GM12878 (cell line): Measurements from ENCODE around the gene QPRT. TPM values are rescaled to one million over a fixed set of nuclear protein-coding genes. Genes with fewer than 3 reads are reported as not detected.
"Not testable (repeated sequence)": the region's sequence is repeated elsewhere in the genome, so short reads cannot be mapped to it uniquely, and the experiment has no call there.

Experiments
- ATAC-seq: fragments of 200-7000 bp; cut with Tn5 transposase; 3 replicates; pipeline ENCODE4 v1.9.1; 2020; ENCODE audit warnings: mild to moderate bottlenecking, moderate library complexity
- BruUV-seq: library from RNA; stranded (reverse); fragments of 400-500 nt; replicated peaks from 2 replicates; lab custom pipeline; 2021; lab: Mats Ljungman, UMichigan
- CTCF ChIA-PET: fragments of 300-600 bp; sonication (Branson Sonifier 250); formaldehyde crosslinking; extraction: SDS; loops from one replicate; lab custom pipeline; 2021; ENCODE audit warnings: inconsistent platforms; lab: Yijun Ruan, JAX
- POLR2A ChIA-PET: fragments of 350-600 bp; formaldehyde crosslinking; extraction: SDS; loops from one replicate; lab custom pipeline; 2021; ENCODE audit warnings: inconsistent platforms; lab: Charles Lee
- RAD21 ChIA-PET: fragments of 300-600 bp; sonication (Branson Sonifier 250); formaldehyde crosslinking; loops from one replicate; lab custom pipeline; 2023; ENCODE audit warnings: antibody characterized with exemption; ENCODE audit not compliant: unreplicated experiment; lab: Charles Lee
- SMC1A ChIA-PET: fragments of 300-600 bp; sonication (Branson Sonifier 250); formaldehyde crosslinking; loops from one replicate; lab custom pipeline; 2023; ENCODE audit not compliant: unreplicated experiment, uncharacterized antibody; lab: Charles Lee
- DNase-seq: peaks from one replicate; pipeline ENCODE4 v3.0.0-alpha.2; 2011; ENCODE audit warnings: low read depth, low spot score
- FAIRE-seq: peaks from 3 replicates; lab custom pipeline; 2011; peaks lifted over from hg19 to GRCh38; lab: Jason Lieb, UNC
- H2AFZ ChIP-seq: 2 replicates; pipeline ENCODE4 v1.6.0; 2011; ENCODE audit warnings: low read depth, low read length, control low read depth; ENCODE audit not compliant: control insufficient read depth
- H3K27ac ChIP-seq: 2 replicates; pipeline ENCODE4 v1.5.1; 2011; ENCODE audit warnings: control low read depth; ENCODE audit not compliant: control insufficient read depth, insufficient read depth
- H3K27me3 ChIP-seq, 2 experiments: replicated peaks in 1 of 2; 2 replicates each; pipeline versions ENCODE4 v1.6.0 to v1.6.1; 2011; ENCODE audit warnings: low read length in 1 of 2; ENCODE audit not compliant: control insufficient read depth in 2 of 2, insufficient read depth in 2 of 2
- H3K36me3 ChIP-seq, 2 experiments: 2 replicates each; pipeline ENCODE4 v1.5.1; 2011; ENCODE audit warnings: low read length in 1 of 2; ENCODE audit not compliant: control insufficient read depth in 2 of 2, insufficient read depth in 2 of 2
- H3K4me1 ChIP-seq: 2 replicates; pipeline ENCODE4 v1.6.1; 2011; ENCODE audit warnings: mild to moderate bottlenecking, low read length, moderate library complexity, mixed read lengths; ENCODE audit not compliant: control insufficient read depth, insufficient read depth
- H3K4me2 ChIP-seq: 2 replicates; pipeline ENCODE4 v1.6.0; 2011; ENCODE audit warnings: control low read depth; ENCODE audit not compliant: control insufficient read depth, insufficient read depth
- H3K4me3 ChIP-seq: fragments of 200-600 bp; sonication (generic); 2 replicates; pipeline ENCODE4 v1.5.1; 2016
- H3K79me2 ChIP-seq: 2 replicates; pipeline ENCODE4 v1.6.0; 2011; ENCODE audit warnings: low read length; ENCODE audit not compliant: control insufficient read depth, insufficient read depth
- H3K9ac ChIP-seq: 2 replicates; pipeline ENCODE4 v1.8.0; 2011; ENCODE audit warnings: low read length, control low read depth, mixed read lengths; ENCODE audit not compliant: control insufficient read depth, insufficient read depth
- H3K9me3 ChIP-seq: replicated peaks from 3 replicates; pipeline ENCODE4 v1.5.1; 2011; ENCODE audit warnings: mild to moderate bottlenecking, low read length; ENCODE audit not compliant: control insufficient read depth, insufficient read depth
- H4K20me1 ChIP-seq: 2 replicates; pipeline ENCODE4 v1.6.0; 2011; ENCODE audit not compliant: control insufficient read depth, insufficient read depth
- HDGF ChIP-seq: fragments of 450-650 bp; IDR thresholded peaks from 2 replicates; pipeline ENCODE4 v1.6.1; 2016; ENCODE audit warnings: antibody characterized with exemption
- MTA3 ChIP-seq: IDR thresholded peaks from 2 replicates; pipeline ENCODE4 v1.6.1; 2012; ENCODE audit warnings: low read length, inconsistent platforms, borderline replicate concordance
- WGBS: methylation state at CpG from one replicate; pipeline ENCODE4 v1.1.6; 2016; ENCODE audit warnings: low lambda C conversion rate; ENCODE audit not compliant: insufficient replicate concordance, insufficient coverage; ENCODE audit errors: missing lambda C conversion rate; 5-methylcytosine and 5-hydroxymethylcytosine counted together
- in situ Hi-C: fragments of 300-500 bp; cut with MboI; formaldehyde crosslinking; loops from 9 replicates; pipeline ENCODE4 v1.14.3; 2018; ENCODE audit warnings: mixed read lengths
- intact Hi-C: fragments of 100-400 bp; cut with micrococcal nuclease; formaldehyde crosslinking; loops from one replicate; pipeline ENCODE4 v1.14.2; 2022; ENCODE audit not compliant: unreplicated experiment
- polyA plus RNA-seq, 11 experiments: library from polyadenylated mRNA; depleted of rRNA in 4 of 11; unstranded in 6 of 11; stranded (reverse) in 5 of 11; fragments of >200 nt; fragmentation: Nextera tagmentation in 4 of 11; fragmentation: Illumina TruSeq in 1 of 11; extraction: Ambion mirVana in 4 of 11; extraction: Trizol in 1 of 11; gene quantifications; 1 replicate in 1 of 11; 2 replicates in 10 of 11; pipeline versions ENCODE4 v1.2.1 to v1.2.3, GENCODE V29; 2011 to 2016; ENCODE audit warnings: inconsistent platforms in 2 of 11, missing spikeins in 2 of 11, low read depth in 1 of 11
- total RNA-seq, 4 experiments: library from RNA; depleted of rRNA in 3 of 4; stranded (reverse); fragments of >200 nt in 3 of 4; fragmentation: Illumina TruSeq in 1 of 4; extraction: Trizol in 1 of 4; gene quantifications; 2 replicates each; pipeline versions ENCODE4 v1.2.1 to v1.2.3, GENCODE V29; 2013 to 2021

The QPRT gene
- total and polyA plus RNA-seq, 10 of the 15 experiments (the other 5 are each of a cell fraction or from before 2014, with no cell fraction given): 2.7 to 43.0 (median 31.3) TPM

- peaks cover 39% of the 10 kb centered on the region for H3K4me1 ChIP-seq
- FAIRE-seq, in situ Hi-C loops, H3K9me3 ChIP-seq, H4K20me1 ChIP-seq, DNase-seq, H2AFZ ChIP-seq, ATAC-seq, H3K79me2 ChIP-seq, H3K36me3 ChIP-seq, H3K27me3 ChIP-seq: not testable (repeated sequence)
- peak overlapping the region; percentile 93 for H3K4me2 ChIP-seq
- 0 out of 2 replicates have a peak, but pooled peaks have one; percentile 14 for TF ChIP-seq MTA3
- peak; percentile 43; the same call in 1 of the 2 replicates for TF ChIP-seq HDGF
- H3K27ac ChIP-seq: peak overlapping the region; percentile 90
- intact Hi-C loops: loop anchor here (5.0 kb wide), 1 partner anchor 36 kb away; no protein-coding TSS in a partner anchor
- POLR2A ChIA-PET: interaction anchor here (0.6 to 3.4 kb wide), 6 partner anchors 8 to 153 kb away, joined by 3 to 20 read pairs (median 6); partner anchors contain the start of gene MVP
- 41% methylated on average over 4 of the region's 4 CpGs for WGBS
- peak overlapping the region; percentile 83 for H3K9ac ChIP-seq
- BruUV-seq: TSS peak; percentile 84
- SMC1A ChIA-PET: interaction anchor here (0.8 to 0.9 kb wide), 3 partner anchors 8 to 44 kb away, joined by 3 to 5 read pairs (median 4); partner anchors contain the start of gene KIF22
- RAD21 ChIA-PET: interaction anchor here (0.9 to 1.5 kb wide), 3 partner anchors 17 to 84 kb away, joined by 3 to 4 read pairs (median 3); no protein-coding TSS in a partner anchor
- CTCF ChIA-PET: interaction anchor here (0.8 to 1.3 kb wide), 3 partner anchors 17 to 69 kb away, joined by 3 to 4 read pairs (median 4); partner anchors contain the start of genes KIF22 and PAGR1
- peak overlapping the region; percentile 62 for H3K4me3 ChIP-seq
These were observed 67.5 kb downstream of the QPRT start for GRCh38 chr16:29746518-29746917.

Other genes with a start within 250 kb of the QPRT start
Only the 7 nearest of the 16 such genes appear.
- gene SPN, start 15.9 kb upstream of the QPRT start, total RNA-seq (2014; rRNA removed): 74.4 and 80.7 TPM in 2 replicates
- 54.1 and 57.4 TPM in 2 replicates for gene SPN, start 15.9 kb upstream of the QPRT start, total RNA-seq (2014; rRNA removed; fragmentation: Illumina TruSeq; extraction: Trizol)
- 173 and 182 TPM in 2 replicates for gene SPN, start 15.9 kb upstream of the QPRT start, total RNA-seq (2021)
- gene SPN, start 15.9 kb upstream of the QPRT start, polyA plus RNA-seq (2011; rRNA removed): 45.4 and 134 TPM in 2 replicates
- 144 and 150 TPM in 2 replicates for gene SPN, start 15.9 kb upstream of the QPRT start, polyA plus RNA-seq (2014; fragmentation: Illumina TruSeq; extraction: Trizol)
- 10 to 100 TPM; 16.2 to 42.8 TPM for gene SPN, start 15.9 kb upstream of the QPRT start, polyA plus RNA-seq (2014; fragmentation: Nextera tagmentation; extraction: Ambion mirVana)
- gene SPN, start 15.9 kb upstream of the QPRT start, polyA plus RNA-seq (2014; rRNA removed): 74.6 and 80.2 TPM in 2 replicates
- 100 to 1,000 TPM; 105 to 108 TPM for gene SPN, start 15.9 kb upstream of the QPRT start, polyA plus RNA-seq (2016; fragmentation: Nextera tagmentation; extraction: Ambion mirVana)
- 12.4 and 13.3 TPM in 2 replicates for gene C16orf54, start 66.8 kb downstream of the QPRT start, total RNA-seq (2014; rRNA removed)
- gene C16orf54, start 66.8 kb downstream of the QPRT start, total RNA-seq (2014; rRNA removed; fragmentation: Illumina TruSeq; extraction: Trizol): 5.8 and 5.9 TPM in 2 replicates
- 10.9 and 11.0 TPM in 2 replicates for gene C16orf54, start 66.8 kb downstream of the QPRT start, total RNA-seq (2021)
- gene C16orf54, start 66.8 kb downstream of the QPRT start, polyA plus RNA-seq (2011; rRNA removed): 2.9 and 4.4 TPM in 2 replicates
- 4.1 and 5.2 TPM in 2 replicates for gene C16orf54, start 66.8 kb downstream of the QPRT start, polyA plus RNA-seq (2014; fragmentation: Illumina TruSeq; extraction: Trizol)
- gene C16orf54, start 66.8 kb downstream of the QPRT start, polyA plus RNA-seq (2014; fragmentation: Nextera tagmentation; extraction: Ambion mirVana): 1 to 10 TPM; 2.1 to 2.4 TPM
- gene C16orf54, start 66.8 kb downstream of the QPRT start, polyA plus RNA-seq (2014; rRNA removed): 6.3 and 7.0 TPM in 2 replicates
- 1 to 10 TPM; 4.6 to 5.6 TPM for gene C16orf54, start 66.8 kb downstream of the QPRT start, polyA plus RNA-seq (2016; fragmentation: Nextera tagmentation; extraction: Ambion mirVana)
- not detected in 2 replicates for gene ZG16, start 99.1 kb downstream of the QPRT start, total RNA-seq (2014; rRNA removed)
- not detected in 2 replicates for gene ZG16, start 99.1 kb downstream of the QPRT start, total RNA-seq (2014; rRNA removed; fragmentation: Illumina TruSeq; extraction: Trizol)
- not detected in 2 replicates for gene ZG16, start 99.1 kb downstream of the QPRT start, total RNA-seq (2021)
- not detected in 2 replicates for gene ZG16, start 99.1 kb downstream of the QPRT start, polyA plus RNA-seq (2011; rRNA removed)
- not detected in 2 replicates for gene ZG16, start 99.1 kb downstream of the QPRT start, polyA plus RNA-seq (2014; fragmentation: Illumina TruSeq; extraction: Trizol)
- not detected for gene ZG16, start 99.1 kb downstream of the QPRT start, polyA plus RNA-seq (2014; fragmentation: Nextera tagmentation; extraction: Ambion mirVana)
- not detected in 2 replicates for gene ZG16, start 99.1 kb downstream of the QPRT start, polyA plus RNA-seq (2014; rRNA removed)
- not detected for gene ZG16, start 99.1 kb downstream of the QPRT start, polyA plus RNA-seq (2016; fragmentation: Nextera tagmentation; extraction: Ambion mirVana)
- gene KIF22, start 111.6 kb downstream of the QPRT start, total RNA-seq (2014; rRNA removed): 137 and 143 TPM in 2 replicates
- gene KIF22, start 111.6 kb downstream of the QPRT start, total RNA-seq (2014; rRNA removed; fragmentation: Illumina TruSeq; extraction: Trizol): 92.6 and 94.3 TPM in 2 replicates
- 127 TPM in 2 replicates for gene KIF22, start 111.6 kb downstream of the QPRT start, total RNA-seq (2021)
- gene KIF22, start 111.6 kb downstream of the QPRT start, polyA plus RNA-seq (2011; rRNA removed): 122 and 158 TPM in 2 replicates
- gene KIF22, start 111.6 kb downstream of the QPRT start, polyA plus RNA-seq (2014; fragmentation: Illumina TruSeq; extraction: Trizol): 115 and 116 TPM in 2 replicates
- gene KIF22, start 111.6 kb downstream of the QPRT start, polyA plus RNA-seq (2014; fragmentation: Nextera tagmentation; extraction: Ambion mirVana): 10 to 100 TPM in 1 of 2 experiments, 1 to 10 TPM in 1; 7.6 to 16.9 TPM
- 142 and 143 TPM in 2 replicates for gene KIF22, start 111.6 kb downstream of the QPRT start, polyA plus RNA-seq (2014; rRNA removed)
- gene KIF22, start 111.6 kb downstream of the QPRT start, polyA plus RNA-seq (2016; fragmentation: Nextera tagmentation; extraction: Ambion mirVana): 100 to 1,000 TPM; 156 TPM
- 184 and 202 TPM in 2 replicates for gene MAZ, start 127.3 kb downstream of the QPRT start, total RNA-seq (2014; rRNA removed)
- 142 and 158 TPM in 2 replicates for gene MAZ, start 127.3 kb downstream of the QPRT start, total RNA-seq (2014; rRNA removed; fragmentation: Illumina TruSeq; extraction: Trizol)
- gene MAZ, start 127.3 kb downstream of the QPRT start, total RNA-seq (2021): 305 and 309 TPM in 2 replicates
- 57.5 and 100 TPM in 2 replicates for gene MAZ, start 127.3 kb downstream of the QPRT start, polyA plus RNA-seq (2011; rRNA removed)
- gene MAZ, start 127.3 kb downstream of the QPRT start, polyA plus RNA-seq (2014; fragmentation: Illumina TruSeq; extraction: Trizol): 105 and 184 TPM in 2 replicates
- 10 to 100 TPM; 23.9 to 31.4 TPM for gene MAZ, start 127.3 kb downstream of the QPRT start, polyA plus RNA-seq (2014; fragmentation: Nextera tagmentation; extraction: Ambion mirVana)
- 132 and 171 TPM in 2 replicates for gene MAZ, start 127.3 kb downstream of the QPRT start, polyA plus RNA-seq (2014; rRNA removed)
- 10 to 100 TPM; 45.1 to 48.9 TPM for gene MAZ, start 127.3 kb downstream of the QPRT start, polyA plus RNA-seq (2016; fragmentation: Nextera tagmentation; extraction: Ambion mirVana)
- gene PRRT2, start 133.0 kb downstream of the QPRT start, total RNA-seq (2014; rRNA removed): not detected in 2 replicates
- gene PRRT2, start 133.0 kb downstream of the QPRT start, total RNA-seq (2014; rRNA removed; fragmentation: Illumina TruSeq; extraction: Trizol): 0.09 TPM in 1 of 2 replicates, not detected in the other
- 0.35 and 0.49 TPM in 2 replicates for gene PRRT2, start 133.0 kb downstream of the QPRT start, total RNA-seq (2021)
- gene PRRT2, start 133.0 kb downstream of the QPRT start, polyA plus RNA-seq (2011; rRNA removed): 0.10 and 0.12 TPM in 2 replicates
- 0.16 TPM in 1 of 2 replicates, not detected in the other for gene PRRT2, start 133.0 kb downstream of the QPRT start, polyA plus RNA-seq (2014; fragmentation: Illumina TruSeq; extraction: Trizol)
- not detected for gene PRRT2, start 133.0 kb downstream of the QPRT start, polyA plus RNA-seq (2014; fragmentation: Nextera tagmentation; extraction: Ambion mirVana)
- gene PRRT2, start 133.0 kb downstream of the QPRT start, polyA plus RNA-seq (2014; rRNA removed): 0.12 and 0.22 TPM in 2 replicates
- gene PRRT2, start 133.0 kb downstream of the QPRT start, polyA plus RNA-seq (2016; fragmentation: Nextera tagmentation; extraction: Ambion mirVana): under 1 TPM; 0.08 to 0.11 TPM
- 31.5 and 33.4 TPM in 2 replicates for gene PAGR1, start 137.0 kb downstream of the QPRT start, total RNA-seq (2014; rRNA removed)
- gene PAGR1, start 137.0 kb downstream of the QPRT start, total RNA-seq (2014; rRNA removed; fragmentation: Illumina TruSeq; extraction: Trizol): 15.0 and 19.6 TPM in 2 replicates
- gene PAGR1, start 137.0 kb downstream of the QPRT start, total RNA-seq (2021): 26.5 and 27.2 TPM in 2 replicates
- gene PAGR1, start 137.0 kb downstream of the QPRT start, polyA plus RNA-seq (2011; rRNA removed): 14.9 and 16.0 TPM in 2 replicates
- gene PAGR1, start 137.0 kb downstream of the QPRT start, polyA plus RNA-seq (2014; fragmentation: Illumina TruSeq; extraction: Trizol): 4.4 and 11.5 TPM in 2 replicates
- 1 to 10 TPM; 1.1 to 5.5 TPM for gene PAGR1, start 137.0 kb downstream of the QPRT start, polyA plus RNA-seq (2014; fragmentation: Nextera tagmentation; extraction: Ambion mirVana)
- 29.6 and 34.5 TPM in 2 replicates for gene PAGR1, start 137.0 kb downstream of the QPRT start, polyA plus RNA-seq (2014; rRNA removed)
- 10 to 100 TPM; 44.6 to 57.7 TPM for gene PAGR1, start 137.0 kb downstream of the QPRT start, polyA plus RNA-seq (2016; fragmentation: Nextera tagmentation; extraction: Ambion mirVana)